ENCODE data around the gene LRRFIP1.

DNA sequence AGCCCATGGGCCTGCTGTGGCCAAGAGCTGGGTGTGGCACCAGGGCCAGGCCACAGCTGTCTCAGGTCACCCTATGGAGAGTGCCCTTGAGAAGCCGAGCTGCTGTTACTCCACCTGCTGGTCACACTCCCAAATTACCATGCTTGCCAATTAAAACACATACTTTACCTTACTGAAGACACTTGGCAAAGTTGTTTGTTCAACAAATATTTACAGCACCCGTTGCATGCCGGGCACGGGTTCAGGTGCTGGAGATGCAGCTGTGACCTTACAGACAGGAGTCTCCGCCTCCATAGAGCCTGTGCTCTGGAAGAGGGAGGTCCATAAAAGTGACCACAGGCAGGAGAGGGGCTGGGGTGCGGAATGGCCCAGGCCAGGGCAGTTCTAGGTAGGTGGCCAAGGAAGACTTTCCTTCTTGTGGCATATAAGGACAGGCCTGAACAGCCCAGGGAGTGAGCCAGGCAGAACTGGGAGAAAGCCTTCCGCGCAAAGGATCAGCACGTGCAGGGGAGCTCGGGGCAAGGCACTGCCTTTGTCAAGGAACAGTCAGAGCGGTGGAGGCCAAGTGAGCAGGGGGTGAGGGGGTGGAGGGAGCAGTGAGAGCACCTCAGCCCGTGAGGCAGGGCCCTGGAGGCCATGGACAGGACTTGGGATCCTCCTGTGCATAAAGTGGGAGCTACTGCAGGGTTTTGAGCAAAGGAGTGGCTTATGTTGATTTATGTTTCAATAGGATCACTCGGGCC lies 147.6 kb downstream of the LRRFIP1 start:
- peak; percentile 55 for TF ChIP-seq RAD21 (IDR thresholded peaks at IDR 0.05; ENCODE audit: insufficient read depth, low read depth, low read length)
- no peak for TF ChIP-seq GATAD2B (conservative IDR thresholded peaks at IDR 0.05; ENCODE audit: low read depth)
- no peak for TF ChIP-seq MYC (IDR thresholded peaks at IDR 0.05; ENCODE audit: insufficient read depth, insufficient read length, insufficient replicate concordance, low read length, severe bottlenecking)
- no peak for TF ChIP-seq CHD2 (IDR thresholded peaks at IDR 0.05; ENCODE audit: borderline replicate concordance, low read depth, low read length)
- no peak for TF ChIP-seq MTA3 (IDR thresholded peaks at IDR 0.05; ENCODE audit: borderline replicate concordance, low read length)
- no peak for TF ChIP-seq ZNF687 (IDR thresholded peaks at IDR 0.05)
- TF ChIP-seq MXI1 (IDR thresholded peaks at IDR 0.05; ENCODE audit: low read depth, low read length): no peak
- TF ChIP-seq EZH2 (IDR thresholded peaks at IDR 0.05; ENCODE audit: borderline replicate concordance, control insufficient read depth, low read depth, low read length): no peak

All from GM12878 (cell line).